HG03139 (cell line): ENCODE results near the gene SIDT2.

Source experiments
- ATAC-seq: cut with Tn5 transposase; IDR thresholded peaks from one replicate; pipeline ENCODE4 v1.9.1; 2021; ENCODE audit not compliant: unreplicated experiment

SIDT2 gene

DNA sequence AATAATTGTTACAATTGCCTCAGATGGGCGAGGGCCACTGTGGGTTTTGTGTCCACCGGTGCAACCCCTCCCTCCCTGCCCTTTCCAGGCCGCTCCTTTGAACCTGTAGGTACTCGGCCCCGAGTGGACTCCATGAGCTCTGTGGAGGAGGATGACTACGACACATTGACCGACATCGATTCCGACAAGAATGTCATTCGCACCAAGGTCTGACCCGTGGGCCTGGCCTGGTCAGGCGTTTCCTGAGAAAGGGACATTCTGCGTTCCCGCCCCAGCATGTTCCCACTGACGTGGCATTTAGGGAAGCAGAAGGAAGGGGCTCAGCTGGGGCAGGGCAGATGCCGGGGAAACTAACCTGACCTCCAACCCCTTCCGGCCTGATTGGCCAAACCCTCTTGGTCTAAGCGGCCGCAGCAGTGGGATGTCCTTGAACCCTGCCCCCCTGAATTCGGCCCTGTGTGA, 10.1 kb downstream of the SIDT2 start:
- ATAC-seq, result no peak

DNA sequence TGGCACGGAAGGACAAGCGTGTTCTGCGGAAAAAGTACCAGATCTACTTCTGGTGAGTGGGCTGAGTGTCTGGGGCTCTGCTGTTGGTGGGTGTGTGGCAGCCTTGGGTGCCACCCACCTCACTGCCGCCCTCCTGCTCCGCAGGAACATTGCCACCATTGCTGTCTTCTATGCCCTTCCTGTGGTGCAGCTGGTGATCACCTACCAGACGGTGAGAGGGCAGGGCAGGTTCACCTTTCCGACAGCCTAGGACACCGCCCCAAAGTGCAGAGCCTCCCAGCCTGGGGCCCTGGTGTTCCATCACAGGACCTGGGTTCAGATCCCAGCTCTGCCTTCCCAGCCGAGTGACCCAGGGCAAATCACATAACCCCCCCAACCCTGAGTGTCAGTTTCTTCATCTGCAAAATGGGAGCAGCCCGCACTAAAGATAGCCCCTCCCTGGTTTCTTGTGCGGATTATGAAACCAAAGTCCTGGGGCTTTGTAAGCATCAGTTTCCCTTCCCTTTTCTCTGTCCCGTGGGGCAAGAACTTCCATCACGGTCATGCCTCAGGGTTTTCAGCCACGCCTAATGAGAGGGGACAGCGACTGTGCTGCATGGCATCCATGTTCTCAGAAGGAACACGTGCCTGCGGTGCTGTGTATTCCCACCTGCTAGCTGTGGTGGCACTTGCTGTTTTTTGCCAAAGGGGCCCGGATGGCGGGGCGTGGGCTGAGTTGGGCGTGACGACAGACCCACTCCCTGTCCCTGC, 10.8 kb downstream of the SIDT2 start:
- no peak for ATAC-seq

DNA sequence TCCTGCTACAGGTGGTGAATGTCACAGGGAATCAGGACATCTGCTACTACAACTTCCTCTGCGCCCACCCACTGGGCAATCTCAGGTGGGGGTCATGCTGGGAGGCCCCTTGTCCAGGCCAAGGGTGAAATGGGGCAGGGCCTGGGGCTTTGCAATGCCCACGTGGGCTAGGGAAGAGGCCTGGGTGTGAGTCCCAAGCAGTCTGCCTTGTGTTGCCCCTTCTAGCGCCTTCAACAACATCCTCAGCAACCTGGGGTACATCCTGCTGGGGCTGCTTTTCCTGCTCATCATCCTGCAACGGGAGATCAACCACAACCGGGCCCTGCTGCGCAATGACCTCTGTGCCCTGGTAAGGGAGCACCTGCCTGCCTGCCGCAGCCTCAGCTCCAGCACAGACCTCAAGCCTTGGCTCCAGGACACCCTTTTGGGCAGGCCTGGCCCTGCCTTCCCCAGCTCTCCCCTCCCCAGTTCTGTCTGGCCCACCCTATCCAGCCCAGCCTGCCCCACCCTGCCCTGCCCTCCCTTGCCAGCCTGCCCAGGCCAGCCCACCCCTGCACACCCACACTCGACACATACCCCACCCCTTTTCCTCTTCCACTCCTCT, 11.5 kb downstream of the SIDT2 start:
- no peak for ATAC-seq

- no peak for ATAC-seq
These were observed 13.3 kb downstream of the SIDT2 start for GRCh38 chr11:117191680-117192400.

DNA sequence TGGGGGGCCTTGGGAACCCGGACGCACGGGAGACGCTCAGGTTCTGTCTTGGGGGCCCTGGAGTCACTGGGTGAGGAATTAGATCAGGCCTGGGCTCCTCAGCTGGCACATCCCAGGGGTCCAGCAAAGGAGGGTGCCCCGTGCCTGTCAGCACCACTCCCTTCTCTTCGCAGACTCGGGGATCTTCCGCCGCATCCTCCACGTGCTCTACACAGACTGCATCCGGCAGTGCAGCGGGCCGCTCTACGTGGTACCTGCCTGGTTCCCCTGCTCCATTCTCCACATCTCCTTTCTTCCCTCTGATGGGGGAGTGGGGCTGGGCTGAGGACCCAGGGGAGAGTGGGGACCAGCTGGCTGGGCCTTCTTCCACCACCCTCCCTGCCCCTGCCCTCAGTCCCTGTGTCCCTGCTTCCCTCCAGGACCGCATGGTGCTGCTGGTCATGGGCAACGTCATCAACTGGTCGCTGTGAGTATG, 13.9 kb downstream of the SIDT2 start:
- ATAC-seq, result no peak

GRCh38 chr11:117193130-117194020, 14.8 kb downstream of the SIDT2 start:
- ATAC-seq, result no peak

- no peak for ATAC-seq
These were observed 15.7 kb downstream of the SIDT2 start for GRCh38 chr11:117194267-117194666.

- ATAC-seq, result no peak
These were observed 16.7 kb downstream of the SIDT2 start for GRCh38 chr11:117195258-117195657.

- ATAC-seq, result no peak
These were observed 17.2 kb downstream of the SIDT2 start for GRCh38 chr11:117195761-117196160.

DNA sequence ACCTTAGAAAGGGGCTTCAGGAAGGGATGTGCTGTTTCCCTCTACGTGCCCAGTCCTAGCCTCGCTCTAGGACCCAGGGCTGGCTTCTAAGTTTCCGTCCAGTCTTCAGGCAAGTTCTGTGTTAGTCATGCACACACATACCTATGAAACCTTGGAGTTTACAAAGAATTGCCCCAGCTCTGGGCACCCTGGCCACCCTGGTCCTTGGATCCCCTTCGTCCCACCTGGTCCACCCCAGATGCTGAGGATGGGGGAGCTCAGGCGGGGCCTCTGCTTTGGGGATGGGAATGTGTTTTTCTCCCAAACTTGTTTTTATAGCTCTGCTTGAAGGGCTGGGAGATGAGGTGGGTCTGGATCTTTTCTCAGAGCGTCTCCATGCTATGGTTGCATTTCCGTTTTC, 18.5 kb downstream of the SIDT2 start:
- no peak for ATAC-seq

GRCh38 chr11:117197516-117198456, 19.2 kb downstream of the SIDT2 start:
- no peak for ATAC-seq

DNA sequence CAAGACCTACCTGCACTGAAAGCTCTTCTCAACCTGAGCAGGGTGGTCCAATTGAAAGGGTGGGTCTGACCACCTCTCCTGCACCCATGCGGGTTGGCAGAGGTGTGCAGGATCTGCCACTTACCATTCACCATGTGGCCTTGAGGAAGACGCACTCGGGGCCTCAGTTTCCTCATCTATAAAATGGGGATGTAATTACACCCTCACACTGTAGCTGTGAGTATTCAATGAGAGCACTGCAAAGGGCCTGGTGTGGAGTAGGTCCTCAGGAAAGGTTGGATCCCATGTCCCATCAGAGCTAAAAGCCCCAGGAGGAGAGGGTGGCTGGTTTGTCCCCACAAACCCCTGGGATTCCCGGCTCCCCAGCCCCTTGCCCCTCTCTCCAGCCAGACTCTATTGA, 20.1 kb downstream of the SIDT2 start:
- ATAC-seq, result no peak

DNA sequence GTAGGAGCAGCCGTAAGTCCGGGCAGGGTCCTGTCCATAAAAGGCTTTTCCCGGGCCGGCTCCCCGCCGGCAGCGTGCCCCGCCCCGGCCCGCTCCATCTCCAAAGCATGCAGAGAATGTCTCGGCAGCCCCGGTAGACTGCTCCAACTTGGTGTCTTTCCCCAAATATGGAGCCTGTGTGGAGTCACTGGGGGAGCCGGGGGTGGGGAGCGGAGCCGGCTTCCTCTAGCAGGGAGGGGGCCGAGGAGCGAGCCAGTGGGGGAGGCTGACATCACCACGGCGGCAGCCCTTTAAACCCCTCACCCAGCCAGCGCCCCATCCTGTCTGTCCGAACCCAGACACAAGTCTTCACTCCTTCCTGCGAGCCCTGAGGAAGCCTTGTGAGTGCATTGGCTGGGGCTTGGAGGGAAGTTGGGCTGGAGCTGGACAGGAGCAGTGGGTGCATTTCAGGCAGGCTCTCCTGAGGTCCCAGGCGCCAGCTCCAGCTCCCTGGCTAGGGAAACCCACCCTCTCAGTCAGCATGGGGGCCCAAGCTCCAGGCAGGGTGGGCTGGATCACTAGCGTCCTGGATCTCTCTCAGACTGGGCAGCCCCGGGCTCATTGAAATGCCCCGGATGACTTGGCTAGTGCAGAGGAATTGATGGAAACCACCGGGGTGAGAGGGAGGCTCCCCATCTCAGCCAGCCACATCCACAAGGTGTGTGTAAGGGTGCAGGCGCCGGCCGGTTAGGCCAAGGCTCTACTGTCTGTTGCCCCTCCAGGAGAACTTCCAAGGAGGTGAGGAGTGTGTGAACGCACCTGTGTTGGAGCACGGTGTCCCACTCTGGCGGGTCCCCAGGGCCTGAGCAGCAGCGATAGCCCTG, 20.7 kb downstream of the SIDT2 start, which contains the start of gene TAGLN:
Gene TAGLN, plus strand, starts transcription at position 318 of the 863 bp plus-strand sequence. CDS start 3,644 bp downstream, outside the sequence.
- no peak for ATAC-seq

DNA sequence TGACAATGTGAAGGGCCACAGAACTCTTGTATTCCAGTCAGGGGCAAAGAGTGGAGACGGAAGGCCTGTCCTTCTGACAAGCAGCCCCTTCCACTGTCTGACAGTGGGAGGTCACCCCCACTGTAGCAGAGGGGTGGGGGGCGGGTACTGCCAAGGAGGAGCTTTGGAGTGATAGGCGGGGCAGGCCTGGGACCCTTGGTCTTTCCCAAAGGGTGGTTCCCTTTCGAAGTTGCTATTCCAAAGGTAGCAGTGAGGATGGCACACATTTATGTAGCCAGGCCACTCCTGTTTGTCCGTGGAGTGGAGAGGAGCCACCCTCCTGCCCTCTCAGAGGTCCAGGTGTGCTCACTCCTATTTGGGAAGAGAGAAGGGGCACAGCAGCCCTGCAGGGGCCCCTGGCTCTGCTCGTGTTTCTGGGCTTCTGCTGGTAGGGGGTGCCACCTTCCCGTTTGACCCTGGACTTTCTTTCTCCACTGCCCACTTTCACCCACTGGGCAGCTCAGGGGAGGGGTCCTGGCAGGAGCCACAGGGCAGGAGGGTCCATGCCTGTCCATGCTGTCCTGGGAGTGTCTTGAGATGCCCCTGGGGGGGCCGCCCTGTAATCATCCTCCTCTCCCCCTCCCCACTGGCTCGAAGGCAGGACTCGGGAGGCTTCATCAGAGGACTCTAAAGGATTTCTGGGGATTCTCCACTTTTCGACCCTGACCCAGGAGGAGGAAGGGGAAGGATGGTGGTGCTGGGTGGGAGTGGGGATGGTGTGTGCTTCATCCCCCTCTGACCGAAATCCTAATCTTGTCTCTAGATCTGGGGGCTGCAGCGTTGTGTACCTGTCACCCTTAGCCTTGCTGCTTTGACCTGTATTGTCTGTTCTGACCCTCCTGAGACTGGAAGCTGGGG, 21.6 kb downstream of the SIDT2 start:
- ATAC-seq, result no peak

GRCh38 chr11:117200813-117201657, 22.5 kb downstream of the SIDT2 start:
- ATAC-seq, result no peak

DNA sequence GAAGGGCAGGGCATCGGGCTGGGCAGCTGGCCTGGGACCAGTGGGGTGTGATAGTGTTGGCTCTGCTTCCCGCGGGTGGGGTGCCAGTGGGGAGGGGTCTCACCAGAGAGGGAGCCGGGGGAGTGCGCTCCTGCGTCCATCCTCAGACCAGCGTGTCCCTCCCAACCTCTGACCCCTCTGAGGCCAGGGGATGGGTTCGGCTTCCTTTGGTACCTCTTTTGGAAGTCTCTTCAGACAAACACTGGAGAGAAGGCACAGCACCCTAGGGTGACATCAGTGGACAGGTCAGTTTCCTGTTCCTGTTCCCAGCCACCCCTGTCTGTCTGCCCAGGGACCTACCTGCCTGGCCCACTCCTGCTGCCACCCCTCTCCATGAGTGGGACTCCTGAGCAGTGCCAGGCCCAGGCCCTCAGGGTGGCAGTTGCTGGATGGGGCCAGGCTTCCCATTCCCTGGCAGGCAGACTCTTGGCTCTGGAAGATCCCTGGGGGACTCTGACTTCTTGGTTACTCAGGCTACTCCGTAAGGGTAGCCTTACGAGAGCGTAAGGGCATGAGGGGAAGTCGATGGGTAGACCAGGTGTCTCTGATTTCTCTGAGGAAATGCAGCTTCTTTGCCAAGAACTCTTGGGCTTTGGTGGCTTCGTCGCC, 23.2 kb downstream of the SIDT2 start:
- ATAC-seq, result no peak
